Loucy (cell line): Measurements from ENCODE around the gene STX19.

ENCODE experiments used
- H2AFZ ChIP-seq: fragments of 200-600 bp; sonication (generic); 2 replicates; pipeline ENCODE4 v1.6.0; 2016; ENCODE audit warnings: antibody characterized with exemption, mild to moderate bottlenecking, low read length, moderate library complexity
- H3F3A ChIP-seq: fragments of 200-600 bp; 2 replicates; pipeline ENCODE4 v1.6.0; 2016; ENCODE audit warnings: antibody characterized with exemption, low read depth, mild to moderate bottlenecking
- H3K27me3 ChIP-seq: fragments of 200-600 bp; sonication (generic); 2 replicates; pipeline ENCODE4 v1.6.1; 2014; ENCODE audit warnings: low read length, mild to moderate bottlenecking; ENCODE audit not compliant: insufficient read depth, poor library complexity, severe bottlenecking
- H3K36me3 ChIP-seq: fragments of 200-600 bp; sonication (generic); 2 replicates; pipeline ENCODE4 v1.6.1; 2016; ENCODE audit warnings: low read length; ENCODE audit not compliant: insufficient read depth
- H3K4me1 ChIP-seq: fragments of 200-600 bp; sonication (generic); 2 replicates; pipeline ENCODE4 v1.5.1; 2014; ENCODE audit warnings: low read length, mild to moderate bottlenecking; ENCODE audit not compliant: insufficient read depth, poor library complexity, severe bottlenecking
- H3K4me2 ChIP-seq: fragments of 200-600 bp; sonication (generic); 2 replicates; pipeline ENCODE4 v1.6.0; 2014; ENCODE audit warnings: antibody characterized with exemption, low read length, low read depth, mild to moderate bottlenecking; ENCODE audit not compliant: poor library complexity, severe bottlenecking
- H3K4me3 ChIP-seq: fragments of 200-600 bp; sonication (generic); 2 replicates; pipeline ENCODE4 v1.5.1; 2014; ENCODE audit warnings: low read length, mild to moderate bottlenecking, mixed read lengths; ENCODE audit not compliant: poor library complexity, severe bottlenecking
- H3K79me2 ChIP-seq: fragments of 200-600 bp; sonication (generic); 2 replicates; pipeline ENCODE4 v1.6.1; 2014; ENCODE audit warnings: low read length; ENCODE audit not compliant: insufficient read depth
- H3K9ac ChIP-seq: fragments of 200-600 bp; sonication (generic); 2 replicates; pipeline ENCODE4 v1.6.0; 2014; ENCODE audit warnings: mild to moderate bottlenecking, low read depth, low read length, moderate library complexity; ENCODE audit not compliant: poor library complexity, severe bottlenecking
- H3K9me2 ChIP-seq: fragments of 200-600 bp; sonication (generic); replicated peaks from 2 replicates; pipeline ENCODE4 v1.6.1; 2016; ENCODE audit warnings: low read depth, low read length, mixed read lengths
- H3K9me3 ChIP-seq: fragments of 200-600 bp; sonication (generic); 2 replicates; pipeline ENCODE4 v1.6.1; 2014; ENCODE audit warnings: mild to moderate bottlenecking, antibody characterized with exemption, low read length, low read depth; ENCODE audit not compliant: insufficient read depth
- H4K20me1 ChIP-seq: fragments of 200-600 bp; sonication (generic); 2 replicates; pipeline ENCODE4 v1.6.0; 2014; ENCODE audit warnings: antibody characterized with exemption, low read length, mild to moderate bottlenecking; ENCODE audit not compliant: insufficient read depth, poor library complexity, severe bottlenecking
- EZH2phosphoT487 ChIP-seq: fragments of 200-600 bp; IDR thresholded peaks from 2 replicates; pipeline ENCODE4 v1.6.1; 2018; ENCODE audit warnings: antibody characterized with exemption, mild to moderate bottlenecking, moderate library complexity, borderline replicate concordance
- TF ChIP-seq, protein P1 (sequence below): fragments of 200-600 bp; sonication (generic); conservative IDR thresholded peaks from 2 replicates; pipeline ENCODE4 v1.5.1; 2014; ENCODE audit warnings: mild to moderate bottlenecking, antibody characterized with exemption, low read length

The STX19 gene

GRCh38 chr3:94070341-94070911 is 42.0 kb upstream of the STX19 start:
- Histone ChIP-seq H3K4me2 (no peak overlapping the region), H2AFZ (no peak overlapping the region), H4K20me1 (peaks cover 16% of the 10 kb centered on the region), H3K4me3 (no peak overlapping the region), H3K79me2 (peaks cover 16% of the 10 kb centered on the region), H3K9me2 (no peaks in the 10 kb centered on the region), H3K36me3 (0 out of 2 replicates have a peak, but pooled peaks cover 5% of the 10 kb centered on the region), H3K27me3 (no peaks in the 10 kb centered on the region), H3K9ac (no peak overlapping the region), H3K4me1 (peaks cover 24% of the 10 kb centered on the region), H3K9me3 (no peaks in the 10 kb centered on the region; the same call in 1 of the 2 replicates), H3F3A (no peaks in the 10 kb centered on the region)
- TF ChIP-seq, protein P1, sequence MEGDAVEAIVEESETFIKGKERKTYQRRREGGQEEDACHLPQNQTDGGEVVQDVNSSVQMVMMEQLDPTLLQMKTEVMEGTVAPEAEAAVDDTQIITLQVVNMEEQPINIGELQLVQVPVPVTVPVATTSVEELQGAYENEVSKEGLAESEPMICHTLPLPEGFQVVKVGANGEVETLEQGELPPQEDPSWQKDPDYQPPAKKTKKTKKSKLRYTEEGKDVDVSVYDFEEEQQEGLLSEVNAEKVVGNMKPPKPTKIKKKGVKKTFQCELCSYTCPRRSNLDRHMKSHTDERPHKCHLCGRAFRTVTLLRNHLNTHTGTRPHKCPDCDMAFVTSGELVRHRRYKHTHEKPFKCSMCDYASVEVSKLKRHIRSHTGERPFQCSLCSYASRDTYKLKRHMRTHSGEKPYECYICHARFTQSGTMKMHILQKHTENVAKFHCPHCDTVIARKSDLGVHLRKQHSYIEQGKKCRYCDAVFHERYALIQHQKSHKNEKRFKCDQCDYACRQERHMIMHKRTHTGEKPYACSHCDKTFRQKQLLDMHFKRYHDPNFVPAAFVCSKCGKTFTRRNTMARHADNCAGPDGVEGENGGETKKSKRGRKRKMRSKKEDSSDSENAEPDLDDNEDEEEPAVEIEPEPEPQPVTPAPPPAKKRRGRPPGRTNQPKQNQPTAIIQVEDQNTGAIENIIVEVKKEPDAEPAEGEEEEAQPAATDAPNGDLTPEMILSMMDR = no peak
- TF ChIP-seq EZH2phosphoT487 = no peak

- peaks cover 16% of the 10 kb centered on the region for H4K20me1 ChIP-seq
- H3K4me1 ChIP-seq = peaks cover 35% of the 10 kb centered on the region
- no peak overlapping the region for H3K4me3 ChIP-seq
- no peaks in the 10 kb centered on the region; the same call in 1 of the 2 replicates for H3K9me3 ChIP-seq
- H3K9me2 ChIP-seq = no peaks in the 10 kb centered on the region
- H3K36me3 ChIP-seq = 0 out of 2 replicates have a peak, but pooled peaks cover 5% of the 10 kb centered on the region
- H3K27me3 ChIP-seq = no peaks in the 10 kb centered on the region
- H3F3A ChIP-seq = no peaks in the 10 kb centered on the region
- TF ChIP-seq, protein P1 = peak; percentile 84
- TF ChIP-seq EZH2phosphoT487 = no peak
- H2AFZ ChIP-seq = no peak overlapping the region
- no peak overlapping the region for H3K9ac ChIP-seq
- peak overlapping the region; percentile 4 for H3K4me2 ChIP-seq
- peaks cover 27% of the 10 kb centered on the region for H3K79me2 ChIP-seq
Observed at GRCh38 chr3:94069194-94069813, 40.9 kb upstream of the STX19 start.

DNA sequence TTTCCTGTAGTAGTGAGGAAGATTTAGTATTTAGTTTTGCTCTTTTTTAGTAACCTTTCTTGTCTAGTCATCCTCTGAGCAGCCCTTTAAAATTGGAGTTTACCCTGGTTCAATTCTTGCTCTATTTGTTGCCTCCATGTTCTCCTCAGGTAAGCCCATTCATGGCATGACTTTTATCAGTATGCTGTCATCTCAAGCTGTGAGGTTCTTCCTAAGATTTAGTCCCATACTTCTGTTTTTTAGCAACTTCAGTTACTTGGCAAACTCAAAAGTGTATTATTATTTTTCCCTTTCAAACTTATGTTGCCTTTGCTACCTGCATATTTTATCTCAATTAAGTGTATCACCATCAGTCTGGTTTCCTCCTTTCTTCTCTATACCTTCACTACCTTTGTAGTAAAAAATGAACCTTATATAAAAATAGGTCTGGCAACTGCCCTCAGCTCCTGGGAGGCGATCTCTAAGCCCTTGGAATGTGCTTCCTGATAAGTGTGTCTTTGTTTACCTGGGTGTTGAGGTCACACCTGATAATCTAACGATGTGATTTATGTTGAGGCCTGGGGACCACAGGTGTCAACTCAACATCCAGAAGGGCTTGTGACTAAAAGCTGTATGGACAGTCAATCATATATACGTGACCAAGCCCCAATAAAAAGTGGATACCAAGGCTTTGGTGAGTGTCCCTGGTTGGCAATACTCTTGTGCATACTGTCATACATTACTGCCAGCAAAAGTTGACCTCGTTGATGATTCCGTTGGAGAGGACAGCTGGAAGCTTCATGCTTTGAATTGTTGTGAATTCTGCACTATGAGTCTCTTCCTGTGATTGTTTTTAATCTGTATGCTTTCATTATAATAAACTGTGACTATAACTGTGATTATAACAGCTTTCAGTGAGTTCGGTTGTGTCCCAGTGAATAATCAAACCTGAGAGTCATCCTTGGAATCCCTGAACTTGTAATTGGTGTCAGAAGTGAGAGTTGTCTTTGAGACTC is 38.4 kb upstream of the STX19 start:
- no peak overlapping the region for H2AFZ ChIP-seq
- H3K4me3 ChIP-seq = peak overlapping the region; percentile 99
- TF ChIP-seq EZH2phosphoT487 = no peak
- TF ChIP-seq, protein P1 = no peak
- H3K27me3 ChIP-seq = no peaks in the 10 kb centered on the region
- H3K4me1 ChIP-seq = peaks cover 41% of the 10 kb centered on the region
- H3K36me3 ChIP-seq = 0 out of 2 replicates have a peak, but pooled peaks cover 5% of the 10 kb centered on the region
- H3K79me2 ChIP-seq = peaks cover 45% of the 10 kb centered on the region
- no peaks in the 10 kb centered on the region for H3K9me2 ChIP-seq
- H3K9ac ChIP-seq = no peak overlapping the region
- no peaks in the 10 kb centered on the region for H3F3A ChIP-seq
- peak overlapping the region; percentile 89 for H3K4me2 ChIP-seq
- H4K20me1 ChIP-seq = peaks cover 16% of the 10 kb centered on the region
- no peaks in the 10 kb centered on the region; the same call in 1 of the 2 replicates for H3K9me3 ChIP-seq
